C4-2B (cell line): ENCODE measurements around the gene ADGRB2.

Experiments used
- H3K27ac ChIP-seq: fragments of 450-650 bp; 2 replicates; pipeline ENCODE4 v1.5.1; 2017
- ZFX ChIP-seq: fragments of 450-650 bp; IDR thresholded peaks from 2 replicates; pipeline ENCODE4 v1.6.1; 2017
- TF ChIP-seq, protein P1 (sequence below): fragments of 450-650 bp; conservative IDR thresholded peaks from 2 replicates; pipeline ENCODE4 v1.5.1; 2017; ENCODE audit warnings: mild to moderate bottlenecking

The ADGRB2 gene

DNA sequence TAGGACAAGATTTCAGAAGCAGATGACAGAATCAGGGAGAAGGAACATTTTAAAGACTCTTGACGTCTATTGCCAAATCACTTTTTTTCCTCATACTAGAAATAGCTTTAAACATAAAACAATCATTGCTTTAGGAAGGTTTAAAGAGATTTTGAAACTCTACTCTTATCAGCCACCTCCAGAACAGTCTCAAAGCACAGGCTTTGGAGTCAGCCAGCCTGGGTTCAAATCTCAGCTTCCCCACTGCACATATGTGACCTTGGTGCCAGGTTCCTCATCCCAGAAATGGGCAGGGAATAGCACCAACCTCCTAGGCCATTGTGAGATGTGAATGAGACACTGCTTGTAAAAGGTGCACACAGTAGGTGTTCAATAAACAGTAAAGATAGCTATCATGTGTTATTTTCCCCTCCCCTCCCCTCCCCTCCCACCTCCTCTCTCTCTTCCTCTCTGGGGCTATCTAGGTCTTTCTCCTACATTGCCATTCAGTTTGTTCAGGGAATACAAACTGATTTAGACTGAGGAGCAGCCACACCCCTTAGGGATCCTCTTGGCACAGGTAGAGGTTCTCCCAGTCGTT, 31.0 kb upstream of the ADGRB2 start:
- TF ChIP-seq ZFX: no peak
- TF ChIP-seq, protein P1, sequence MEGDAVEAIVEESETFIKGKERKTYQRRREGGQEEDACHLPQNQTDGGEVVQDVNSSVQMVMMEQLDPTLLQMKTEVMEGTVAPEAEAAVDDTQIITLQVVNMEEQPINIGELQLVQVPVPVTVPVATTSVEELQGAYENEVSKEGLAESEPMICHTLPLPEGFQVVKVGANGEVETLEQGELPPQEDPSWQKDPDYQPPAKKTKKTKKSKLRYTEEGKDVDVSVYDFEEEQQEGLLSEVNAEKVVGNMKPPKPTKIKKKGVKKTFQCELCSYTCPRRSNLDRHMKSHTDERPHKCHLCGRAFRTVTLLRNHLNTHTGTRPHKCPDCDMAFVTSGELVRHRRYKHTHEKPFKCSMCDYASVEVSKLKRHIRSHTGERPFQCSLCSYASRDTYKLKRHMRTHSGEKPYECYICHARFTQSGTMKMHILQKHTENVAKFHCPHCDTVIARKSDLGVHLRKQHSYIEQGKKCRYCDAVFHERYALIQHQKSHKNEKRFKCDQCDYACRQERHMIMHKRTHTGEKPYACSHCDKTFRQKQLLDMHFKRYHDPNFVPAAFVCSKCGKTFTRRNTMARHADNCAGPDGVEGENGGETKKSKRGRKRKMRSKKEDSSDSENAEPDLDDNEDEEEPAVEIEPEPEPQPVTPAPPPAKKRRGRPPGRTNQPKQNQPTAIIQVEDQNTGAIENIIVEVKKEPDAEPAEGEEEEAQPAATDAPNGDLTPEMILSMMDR: no peak
- H3K27ac ChIP-seq: no peak overlapping the region

DNA sequence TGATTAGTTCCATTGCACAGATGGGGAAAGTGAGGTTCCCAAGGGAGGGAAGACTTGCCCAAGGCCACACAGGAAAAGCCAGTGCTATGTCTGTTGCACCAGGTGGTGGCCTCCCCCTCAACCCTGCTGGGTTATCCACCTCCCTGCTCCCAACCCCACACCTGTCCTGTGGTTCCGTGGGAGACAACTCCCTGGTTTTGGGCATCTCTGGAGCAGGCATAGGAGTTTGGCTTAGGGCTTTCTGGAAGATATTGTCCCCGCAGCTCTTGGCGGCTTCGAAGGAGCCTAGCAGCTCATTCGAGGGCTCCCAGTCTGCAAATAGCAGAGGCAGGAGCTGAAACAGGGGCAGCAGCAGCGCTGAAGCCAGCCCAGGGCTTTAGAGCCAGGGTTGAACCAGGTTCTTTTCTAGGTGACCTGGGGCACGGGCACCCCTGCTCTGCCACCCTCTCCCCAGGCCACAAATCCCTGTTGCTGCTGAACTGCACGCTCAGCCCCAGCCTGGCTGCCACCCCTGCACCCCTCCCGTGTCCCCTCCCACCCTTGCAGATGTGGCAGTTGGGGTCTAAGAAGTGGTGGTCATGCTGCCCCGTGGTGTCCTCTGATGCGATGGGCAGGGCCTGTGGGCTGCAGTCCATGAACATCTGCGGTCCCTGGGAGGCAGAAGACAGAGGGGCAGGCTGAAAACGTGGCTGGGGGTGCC, 29.6 kb upstream of the ADGRB2 start:
- TF ChIP-seq, protein P1: no peak
- no peak for TF ChIP-seq ZFX
- H3K27ac ChIP-seq: no peak overlapping the region

DNA sequence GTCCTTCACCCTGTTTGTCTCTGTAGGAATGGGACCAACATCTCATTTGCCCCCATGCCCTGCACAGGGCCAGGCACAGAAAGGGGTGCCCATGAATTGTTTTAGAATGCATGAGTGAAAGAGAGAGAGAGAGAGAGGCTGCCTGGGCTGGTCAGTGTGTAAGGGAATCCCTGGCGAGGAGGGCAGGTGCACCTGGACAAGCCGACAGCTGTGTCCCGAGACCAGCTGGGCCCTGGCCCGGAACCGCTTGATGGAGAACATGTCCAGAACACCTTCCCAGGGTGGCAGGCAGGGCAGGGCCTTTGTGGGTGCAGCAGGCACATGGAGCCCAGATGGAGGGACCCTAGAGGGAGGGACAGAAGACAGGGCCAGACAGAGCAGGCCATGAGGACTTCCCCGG, 28.9 kb upstream of the ADGRB2 start:
- TF ChIP-seq, protein P1: no peak

DNA sequence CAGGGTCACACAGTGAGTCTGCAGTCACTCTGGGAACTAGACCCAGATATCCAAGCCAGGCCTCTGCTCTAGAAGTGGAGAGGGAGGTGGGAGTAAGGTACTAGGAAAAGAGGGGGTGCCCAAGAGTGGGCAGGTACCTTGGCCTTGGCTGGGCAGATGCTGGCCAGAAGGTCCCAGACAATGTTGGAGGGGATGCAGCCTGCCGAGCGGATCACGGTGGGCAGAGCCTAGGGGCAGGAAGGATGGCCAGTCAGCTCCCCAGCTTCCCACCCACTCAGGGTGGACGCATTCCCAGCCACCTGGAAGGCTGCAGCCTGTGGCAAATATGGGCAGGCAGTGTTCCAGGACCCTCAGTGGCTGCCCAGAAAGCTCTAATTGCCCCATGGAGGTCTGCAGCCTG, 28.4 kb upstream of the ADGRB2 start:
- H3K27ac ChIP-seq: no peak overlapping the region
- no peak for TF ChIP-seq ZFX
- TF ChIP-seq, protein P1: no peak

More for the DNA sequence above, 28.9 kb upstream of the ADGRB2 start:
- no peak overlapping the region for H3K27ac ChIP-seq

DNA sequence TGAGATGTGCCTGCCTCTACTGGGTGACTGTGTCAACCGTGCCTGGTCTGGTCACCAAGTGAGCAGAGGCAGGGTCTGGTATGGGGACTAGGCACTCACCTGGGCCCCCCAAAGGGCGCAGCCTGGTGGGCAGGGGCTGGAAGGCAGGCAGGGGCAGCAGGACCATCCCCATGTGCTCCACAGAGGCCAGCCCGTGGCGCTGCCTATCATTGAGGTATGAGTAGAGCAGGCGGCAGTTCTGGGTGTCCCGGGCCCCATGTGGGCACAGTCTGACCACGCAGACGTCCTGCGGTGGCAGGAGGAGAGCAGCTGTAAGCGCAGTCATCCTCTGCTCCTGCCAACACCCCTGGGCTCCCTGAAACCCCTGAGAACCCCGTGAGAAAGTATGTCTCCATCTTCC, 28.0 kb upstream of the ADGRB2 start:
- TF ChIP-seq, protein P1: no peak
- no peak for TF ChIP-seq ZFX

DNA sequence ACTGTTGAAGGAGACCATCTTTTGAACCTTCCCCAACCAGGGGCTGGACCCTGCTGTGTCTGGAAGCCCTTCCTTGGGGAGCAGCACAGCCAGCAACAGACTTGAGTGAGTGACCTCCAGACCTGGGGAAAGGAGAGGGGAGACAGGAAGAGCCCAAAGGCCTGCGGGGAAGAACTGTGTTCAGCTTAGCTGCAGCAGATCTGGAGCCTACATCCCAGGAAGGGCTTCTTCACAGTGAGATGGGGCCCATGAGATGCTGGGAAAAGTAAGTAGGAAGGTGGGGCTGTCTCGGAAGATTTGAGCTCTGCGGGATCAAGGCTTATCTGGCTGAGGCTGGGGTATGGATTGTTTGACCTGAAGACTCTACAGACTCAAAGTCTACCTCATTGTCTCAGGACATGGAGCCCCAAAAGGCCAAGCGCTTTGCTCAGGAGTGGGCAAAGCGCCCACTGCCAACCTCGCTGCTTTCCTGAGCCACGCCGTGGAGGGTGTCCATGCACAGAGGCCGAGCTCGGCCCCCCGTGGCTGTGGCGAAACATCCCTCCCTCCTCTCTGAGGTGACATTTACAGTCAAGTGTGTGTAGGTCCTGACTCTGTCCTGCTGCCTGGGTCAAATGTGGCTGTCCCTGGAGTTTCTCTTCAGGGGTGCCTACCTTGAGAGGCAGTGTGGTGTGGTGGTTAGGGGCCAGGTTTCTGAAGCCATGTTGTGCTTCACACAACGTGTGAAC, 27.2 kb upstream of the ADGRB2 start:
- H3K27ac ChIP-seq: no peak overlapping the region
- TF ChIP-seq ZFX: no peak
- TF ChIP-seq, protein P1: no peak

More for the DNA sequence above, 28.0 kb upstream of the ADGRB2 start:
- no peak overlapping the region for H3K27ac ChIP-seq

DNA sequence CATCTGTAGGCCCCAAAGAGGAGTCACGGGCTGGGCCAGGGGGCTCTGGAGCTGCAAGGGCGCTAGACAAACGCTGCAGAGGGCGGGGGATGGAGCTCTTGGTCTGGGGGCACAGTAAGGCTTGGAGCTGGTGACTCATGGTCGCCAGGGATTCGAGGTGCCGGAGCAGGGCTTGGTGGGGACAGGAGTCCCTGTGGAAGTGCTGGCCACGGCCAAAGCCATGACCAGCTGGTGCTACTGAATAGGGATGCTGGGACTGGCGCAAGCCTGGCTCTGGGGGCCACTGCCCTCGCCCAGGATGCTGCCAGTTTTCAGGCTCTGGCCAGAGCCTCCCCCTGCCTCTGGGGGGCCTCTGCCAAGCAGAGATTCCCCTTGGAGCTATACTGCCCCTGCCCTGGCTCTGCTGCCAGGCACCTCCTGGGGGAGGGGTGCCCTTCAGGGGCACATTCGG, 26.5 kb upstream of the ADGRB2 start:
- no peak overlapping the region for H3K27ac ChIP-seq
- TF ChIP-seq, protein P1: no peak
- TF ChIP-seq ZFX: no peak
